ENCODE results near the gene APP. TPM values are rescaled to one million over a fixed set of nuclear protein-coding genes. Genes with fewer than 3 reads are reported as not detected.
"Not testable (repeated sequence)": the region's sequence is repeated elsewhere in the genome, so short reads cannot be mapped to it uniquely, and the experiment has no call there.

The APP gene
- total and polyA plus RNA-seq, 4 donors = 86.9 to 414 (median 367) TPM

- peaks cover 0 to 16% (median 0%) of the 10 kb centered on the region in 5 donors for H3K4me1 ChIP-seq (ENCODE audit: control insufficient read depth in 5 of 5, insufficient read depth in 5 of 5, low read length in 5 of 5)
- peak overlapping the region; percentile 60 to 85 for H3K27ac ChIP-seq (ENCODE audit: low read depth in 1 of 2, low read length in 1 of 2)
- no peak overlapping the region for H3K9ac ChIP-seq (ENCODE audit: insufficient read depth in 1 of 2, low read length in 2 of 2)
- DNase-seq = peak in 2 of 3 donors; percentile 5 to 34
- no peak for TF ChIP-seq CTCF (IDR thresholded peaks at IDR 0.05; ENCODE audit: control extremely low read depth, extremely low read depth)
- no peaks in the 10 kb centered on the region for H3K27me3 ChIP-seq (ENCODE audit: control insufficient read depth in 3 of 3, insufficient read depth in 3 of 3, low read length in 2 of 3)
- ATAC-seq (ENCODE audit: insufficient read depth, low FRiP score) = no peak
- no peak overlapping the region for H3K4me3 ChIP-seq
- H3K36me3 ChIP-seq (ENCODE audit: control insufficient read depth in 4 of 4, insufficient read depth in 4 of 4, low read length in 4 of 4) = peaks cover 0 to 4% (median 2%) of the 10 kb centered on the region in 4 donors
- 55 to 80% methylated on average over 6 of the region's 6 CpGs for WGBS, 2 donors
- H3K9me3 ChIP-seq (ENCODE audit: control insufficient read depth in 4 of 4, insufficient read depth in 3 of 4, low read length in 3 of 4) = no peaks in the 10 kb centered on the region
Measured at GRCh38 chr21:25927195-25927880, 243.2 kb downstream of the APP start.

GRCh38 chr21:25925936-25926335 is 244.6 kb downstream of the APP start:
- Histone ChIP-seq H3K27ac (ENCODE audit: low read depth in 1 of 2, low read length in 1 of 2) (peak overlapping the region; percentile 67 to 79), H3K4me1 (ENCODE audit: control insufficient read depth in 5 of 5, insufficient read depth in 5 of 5, low read length in 5 of 5) (peaks cover 0 to 16% (median 0%) of the 10 kb centered on the region in 5 donors), H3K9me3 (ENCODE audit: control insufficient read depth in 4 of 4, insufficient read depth in 3 of 4, low read length in 3 of 4) (no peaks in the 10 kb centered on the region), H3K27me3 (ENCODE audit: control insufficient read depth in 3 of 3, insufficient read depth in 3 of 3, low read length in 2 of 3) (no peaks in the 10 kb centered on the region), H3K9ac (ENCODE audit: insufficient read depth in 1 of 2, low read length in 2 of 2) (no peak overlapping the region), H3K36me3 (ENCODE audit: control insufficient read depth in 4 of 4, insufficient read depth in 4 of 4, low read length in 4 of 4) (peaks cover 0 to 3% (median under 1%) of the 10 kb centered on the region in 4 donors), H3K4me3 (no peak overlapping the region)
- TF ChIP-seq CTCF (IDR thresholded peaks at IDR 0.05; ENCODE audit: control extremely low read depth, extremely low read depth) = no peak
- peak in 2 of 3 donors; percentile 24 to 51 for DNase-seq
- 13 to 31% methylated on average over 2 of the region's 2 CpGs for WGBS, 2 donors
- peak; percentile 41 for ATAC-seq (ENCODE audit: insufficient read depth, low FRiP score)

DNA sequence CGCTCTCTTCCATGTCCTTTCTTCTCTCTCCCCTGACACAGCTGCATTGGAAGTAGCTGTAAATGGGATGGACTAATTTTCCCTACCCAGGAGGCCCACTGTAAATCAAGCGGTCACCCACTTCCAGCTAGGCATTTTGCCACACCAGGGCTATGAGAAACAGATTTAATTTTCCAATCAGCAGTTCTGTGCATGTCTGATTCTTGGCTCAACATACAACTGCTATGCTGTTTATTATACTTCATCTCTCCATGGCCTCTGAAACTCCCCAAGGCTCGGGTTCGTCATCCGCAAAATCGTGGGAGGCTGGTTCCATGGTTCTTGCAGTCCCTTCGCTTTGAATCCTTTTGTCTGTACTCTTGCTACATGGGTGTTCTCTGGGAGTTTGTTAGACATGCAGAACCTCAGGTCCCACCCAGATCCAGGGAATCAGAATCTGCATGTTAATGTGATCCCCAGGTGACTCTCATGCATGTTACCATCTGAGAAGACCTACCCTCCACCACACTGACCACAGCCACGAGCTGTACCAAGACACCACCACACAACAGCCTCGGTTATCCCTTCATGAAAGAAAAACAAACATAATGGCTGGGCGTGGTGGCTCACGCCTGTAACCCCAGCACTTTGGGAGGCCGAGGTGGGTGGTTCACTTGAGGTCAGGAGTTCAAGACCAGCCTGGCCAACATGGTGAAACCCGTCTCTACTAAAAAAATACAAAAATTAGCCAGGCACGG is 245.3 kb downstream of the APP start:
- no peak for TF ChIP-seq CTCF (IDR thresholded peaks at IDR 0.05; ENCODE audit: control extremely low read depth, extremely low read depth)
- H3K9me3 ChIP-seq (ENCODE audit: control insufficient read depth in 4 of 4, insufficient read depth in 3 of 4, low read length in 3 of 4) = no peaks in the 10 kb centered on the region
- H3K27me3 ChIP-seq (ENCODE audit: control insufficient read depth in 3 of 3, insufficient read depth in 3 of 3, low read length in 2 of 3) = no peaks in the 10 kb centered on the region
- peaks cover 0 to 3% (median under 1%) of the 10 kb centered on the region in 4 donors for H3K36me3 ChIP-seq (ENCODE audit: control insufficient read depth in 4 of 4, insufficient read depth in 4 of 4, low read length in 4 of 4)
- H3K4me1 ChIP-seq (ENCODE audit: control insufficient read depth in 5 of 5, insufficient read depth in 5 of 5, low read length in 5 of 5) = peaks cover 0 to 16% (median 0%) of the 10 kb centered on the region in 5 donors
- H3K27ac ChIP-seq (ENCODE audit: low read depth in 1 of 2, low read length in 1 of 2) = peak overlapping the region; percentile 13 to 76
- DNase-seq (no peak), ATAC-seq (ENCODE audit: insufficient read depth, low FRiP score) (no peak)
- 76 to 77% methylated on average over 13 to 14 of the region's 14 CpGs for WGBS, 2 donors
- no peak overlapping the region for H3K4me3 ChIP-seq
- H3K9ac ChIP-seq (ENCODE audit: insufficient read depth in 1 of 2, low read length in 2 of 2) = no peak overlapping the region

GRCh38 chr21:25918152-25918551 is 252.4 kb downstream of the APP start:
- H3K27me3 ChIP-seq (ENCODE audit: control insufficient read depth in 3 of 3, insufficient read depth in 3 of 3, low read length in 2 of 3); ATAC-seq (ENCODE audit: insufficient read depth, low FRiP score): not testable (repeated sequence)
- 93 to 99% methylated on average over 8 to 17 of the region's 17 CpGs for WGBS, 2 donors

More at GRCh38 chr21:25918152-25918551, 252.4 kb downstream of the APP start:
- H3K27ac ChIP-seq (ENCODE audit: low read depth in 1 of 2, low read length in 1 of 2); H3K9me3 ChIP-seq (ENCODE audit: control insufficient read depth in 4 of 4, insufficient read depth in 3 of 4, low read length in 3 of 4); H3K9ac ChIP-seq (ENCODE audit: insufficient read depth in 1 of 2, low read length in 2 of 2); H3K36me3 ChIP-seq (ENCODE audit: control insufficient read depth in 4 of 4, insufficient read depth in 4 of 4, low read length in 4 of 4); H3K4me1 ChIP-seq (ENCODE audit: control insufficient read depth in 5 of 5, insufficient read depth in 5 of 5, low read length in 5 of 5); H3K4me3 ChIP-seq; DNase-seq: not testable (repeated sequence)

Measured in lung (tissue), 12 donors.